HG03060 (cell line): Measurements from ENCODE around the gene TUBA4B.

Experiments
- ATAC-seq: cut with Tn5 transposase; IDR thresholded peaks from one replicate; pipeline ENCODE4 v1.9.1; 2021; ENCODE audit warnings: low read depth, moderate number of reproducible peaks; ENCODE audit not compliant: unreplicated experiment

TUBA4B gene

GRCh38 chr2:219252900-219253752 is at the start of gene TUBA4B:
TSS of gene TUBA4B (plus strand) at chr2:219253243. CDS start at chr2:219253408, 165 bp downstream.
- no peak for ATAC-seq

GRCh38 chr2:219204425-219205164 is 48.4 kb upstream of the TUBA4B start:
- no peak for ATAC-seq

- no peak for ATAC-seq
Observed at GRCh38 chr2:219205165-219205538, 47.9 kb upstream of the TUBA4B start.

GRCh38 chr2:219205981-219206327 is 47.1 kb upstream of the TUBA4B start:
- no peak for ATAC-seq

- peak; percentile 89 for ATAC-seq
Observed at GRCh38 chr2:219206328-219207133, 46.5 kb upstream of the TUBA4B start, which contains the start of gene ZFAND2B. TSS of gene ZFAND2B (plus strand) at chr2:219206782. CDS start at chr2:219206988, 206 bp downstream.

GRCh38 chr2:219207134-219207883 is 45.7 kb upstream of the TUBA4B start:
- no peak for ATAC-seq

- ATAC-seq: no peak
Observed at GRCh38 chr2:219207884-219208740, 44.9 kb upstream of the TUBA4B start.

- ATAC-seq: no peak
Observed at GRCh38 chr2:219209236-219210195, 43.5 kb upstream of the TUBA4B start.

GRCh38 chr2:219210196-219210885 is 42.7 kb upstream of the TUBA4B start:
- no peak for ATAC-seq

- ATAC-seq: no peak
Observed at GRCh38 chr2:219210886-219211362, 42.1 kb upstream of the TUBA4B start.

- ATAC-seq: no peak
Observed at GRCh38 chr2:219213026-219213415, 40.0 kb upstream of the TUBA4B start.

GRCh38 chr2:219213486-219214071 is 39.5 kb upstream of the TUBA4B start:
- ATAC-seq: no peak

- ATAC-seq: no peak
Observed at GRCh38 chr2:219214141-219214540, 38.9 kb upstream of the TUBA4B start.

GRCh38 chr2:219214786-219215185 is 38.3 kb upstream of the TUBA4B start:
- ATAC-seq: no peak

- ATAC-seq: no peak
Observed at GRCh38 chr2:219215871-219216534, 37.0 kb upstream of the TUBA4B start.

- no peak for ATAC-seq
Observed at GRCh38 chr2:219216535-219216915, 36.5 kb upstream of the TUBA4B start.
